Spleen (tissue), 11 donors: ENCODE measurements around the gene PTPRC. TPM values are rescaled to one million over a fixed set of nuclear protein-coding genes. Genes with fewer than 3 reads are reported as not detected.

Experiments used
- DNase-seq: peaks from one replicate; pipeline ENCODE4 v3.0.0-alpha.2; 2020
- H3K27ac ChIP-seq, 8 donors: fragments of 200-600 bp; sonication (generic) in 7 of 8; 1 replicate in 4 of 8; 2 replicates in 4 of 8; pipeline versions ENCODE4 v1.5.0 to v1.8.0; 2016 to 2021; ENCODE audit warnings: inconsistent platforms in 4 of 8, mild to moderate bottlenecking in 4 of 8, moderate library complexity in 1 of 8
- H3K27me3 ChIP-seq, 7 donors: fragments of 200-600 bp; sonication (generic) in 6 of 7; replicated peaks in 1 of 7; 1 replicate in 4 of 7; 2 replicates in 3 of 7; pipeline versions ENCODE4 v1.5.0 to v1.8.0; 2016 to 2021; ENCODE audit warnings: inconsistent platforms in 3 of 7, mild to moderate bottlenecking in 1 of 7
- H3K36me3 ChIP-seq, 6 donors: fragments of 200-600 bp; sonication (generic) in 5 of 6; 1 replicate in 4 of 6; 2 replicates in 2 of 6; pipeline versions ENCODE4 v1.5.0 to v1.8.0; 2016 to 2021; ENCODE audit warnings: inconsistent platforms in 2 of 6
- H3K4me1 ChIP-seq, 6 donors: fragments of 200-600 bp; sonication (generic) in 5 of 6; 1 replicate in 3 of 6; 2 replicates in 3 of 6; pipeline versions ENCODE4 v1.5.0 to v1.8.0; 2016 to 2021; ENCODE audit warnings: inconsistent platforms in 3 of 6
- H3K4me3 ChIP-seq, 8 donors: fragments of 200-600 bp; sonication (generic) in 7 of 8; 1 replicate in 4 of 8; 2 replicates in 4 of 8; pipeline versions ENCODE4 v1.5.0 to v1.8.0; 2016 to 2021; ENCODE audit warnings: inconsistent platforms in 4 of 8, mild to moderate bottlenecking in 4 of 8, moderate library complexity in 2 of 8
- H3K9me3 ChIP-seq, 8 donors: fragments of 200-600 bp; sonication (generic) in 7 of 8; 1 replicate in 4 of 8; 2 replicates in 4 of 8; pipeline versions ENCODE4 v1.5.0 to v1.8.0; 2016 to 2021; ENCODE audit warnings: inconsistent platforms in 4 of 8
- CTCF ChIP-seq, 11 experiments: fragments of 200-600 bp in 7 of 11; fragments of 450-650 bp in 4 of 11; sonication (generic) in 4 of 11; IDR thresholded peaks in 8 of 11; conservative IDR thresholded peaks in 3 of 11; 1 replicate in 7 of 11; 2 replicates in 4 of 11; pipeline versions ENCODE4 v1.4.0 to v1.8.0; 2016 to 2021; ENCODE audit warnings: antibody characterized with exemption in 11 of 11, inconsistent platforms in 4 of 11, mild to moderate bottlenecking in 1 of 11
- POLR2A ChIP-seq, 3 donors: fragments of 450-650 bp; IDR thresholded peaks; one replicate each; pipeline ENCODE4 v1.5.1; 2017; ENCODE audit warnings: antibody characterized with exemption in 3 of 3, mild to moderate bottlenecking in 1 of 3
- POLR2AphosphoS5 ChIP-seq, 3 donors: sonication (generic); formaldehyde crosslinking; IDR thresholded peaks; one replicate each; pipeline ENCODE4 v1.5.1; 2017; ENCODE audit warnings: antibody characterized with exemption in 3 of 3
- WGBS, 5 donors: extraction: QIAGEN DNeasy Blood & Tissue Kit in 3 of 5; methylation state at CpG; one replicate each; pipeline versions ENCODE4 v1.1.5 to v1.1.7; 2013 to 2018; 5-methylcytosine and 5-hydroxymethylcytosine counted together
- intact Hi-C: fragments of 100-400 bp; cut with DNase I; formaldehyde crosslinking; loops from one replicate; pipeline ENCODE4 v1.15.0; 2023; ENCODE audit warnings: low total_unique reads
- polyA plus RNA-seq, 3 donors: library from polyadenylated mRNA; stranded (reverse); fragments of 200-250 nt; gene quantifications; one replicate each; pipeline ENCODE4 v1.2.1, GENCODE V29; 2013
- total RNA-seq, 7 donors: library from RNA; depleted of rRNA in 3 of 7; stranded (reverse); fragments of >200 nt in 3 of 7; fragmentation: NEBNext Ultra II Directional in 4 of 7; extraction: Animal tissue kit (Norgen Biotek cat#: 25700) in 4 of 7; gene quantifications; one replicate each; pipeline versions ENCODE4 v1.1.0 to v1.2.1, GENCODE V29; 2016 to 2021
- donor health status: healthy with polysubstance abuse.
- donor health status: DM: no; HTN: no; CAD: no; lungs with moderate emphysema.
- donor health status: DM: no; HTN: no; CAD: no.
- donor health status: Bipolar disorder and iron deficiency.
- donor health status: healthy.
- donor health status: DM: no; HTN: no; CAD: no.
- donor health status: DM: yes; HTN: yes; CAD: no.

Gene PTPRC
- total and polyA plus RNA-seq, 10 donors: 79.2 to 716 (median 476) TPM

GRCh38 chr1:198678901-198679329 is 40.1 kb downstream of the PTPRC start:
- 49 to 66% (median 52%) methylated on average over 12 of the region's 12 CpGs for WGBS, 5 donors
- no peaks in the 10 kb centered on the region for H3K27me3 ChIP-seq
- intact Hi-C loops: no loop called here
- peaks cover 0 to 13% (median 5%) of the 10 kb centered on the region in 6 donors for H3K36me3 ChIP-seq
- no peaks in the 10 kb centered on the region for H3K9me3 ChIP-seq
- DNase-seq: peak; percentile 81
- peak overlapping the region in 3 of 8 donors; percentile 1 to 59 (median 5) for H3K4me3 ChIP-seq
- H3K27ac ChIP-seq: peak overlapping the region; percentile 67 to 93 (median 88)
- peaks cover 57 to 100% (median 94%) of the 10 kb centered on the region in 6 donors for H3K4me1 ChIP-seq
- TF ChIP-seq CTCF (IDR thresholded peaks at IDR 0.05 in 8 of 11, conservative IDR thresholded peaks at IDR 0.05 in 3 of 11): peak in 2 of 11 experiments; percentile 12 to 36
- TF ChIP-seq POLR2AphosphoS5 (IDR thresholded peaks at IDR 0.05): peak; percentile 24 to 56 (median 48)
- TF ChIP-seq POLR2A (IDR thresholded peaks at IDR 0.05): no peak

GRCh38 chr1:198679535-198680173 is 40.8 kb downstream of the PTPRC start:
- WGBS, 5 donors: 77 to 89% (median 79%) methylated on average over 26 to 31 of the region's 31 CpGs
- Histone ChIP-seq H3K27me3 (no peaks in the 10 kb centered on the region), H3K4me1 (peaks cover 57 to 100% (median 96%) of the 10 kb centered on the region in 6 donors), H3K27ac (peak overlapping the region; percentile 67 to 93 (median 88)), H3K36me3 (peaks cover 0 to 13% (median 5%) of the 10 kb centered on the region in 6 donors), H3K9me3 (no peaks in the 10 kb centered on the region), H3K4me3 (peak overlapping the region in 3 of 8 donors; percentile 3 to 59 (median 5))
- intact Hi-C loops: no loop called here
- no peak for TF ChIP-seq CTCF (IDR thresholded peaks at IDR 0.05 in 8 of 11, conservative IDR thresholded peaks at IDR 0.05 in 3 of 11)
- no peak for TF ChIP-seq POLR2A (IDR thresholded peaks at IDR 0.05)
- peak; percentile 59 to 87 (median 86) for TF ChIP-seq POLR2AphosphoS5 (IDR thresholded peaks at IDR 0.05)
- DNase-seq: peak; percentile 86

DNA sequence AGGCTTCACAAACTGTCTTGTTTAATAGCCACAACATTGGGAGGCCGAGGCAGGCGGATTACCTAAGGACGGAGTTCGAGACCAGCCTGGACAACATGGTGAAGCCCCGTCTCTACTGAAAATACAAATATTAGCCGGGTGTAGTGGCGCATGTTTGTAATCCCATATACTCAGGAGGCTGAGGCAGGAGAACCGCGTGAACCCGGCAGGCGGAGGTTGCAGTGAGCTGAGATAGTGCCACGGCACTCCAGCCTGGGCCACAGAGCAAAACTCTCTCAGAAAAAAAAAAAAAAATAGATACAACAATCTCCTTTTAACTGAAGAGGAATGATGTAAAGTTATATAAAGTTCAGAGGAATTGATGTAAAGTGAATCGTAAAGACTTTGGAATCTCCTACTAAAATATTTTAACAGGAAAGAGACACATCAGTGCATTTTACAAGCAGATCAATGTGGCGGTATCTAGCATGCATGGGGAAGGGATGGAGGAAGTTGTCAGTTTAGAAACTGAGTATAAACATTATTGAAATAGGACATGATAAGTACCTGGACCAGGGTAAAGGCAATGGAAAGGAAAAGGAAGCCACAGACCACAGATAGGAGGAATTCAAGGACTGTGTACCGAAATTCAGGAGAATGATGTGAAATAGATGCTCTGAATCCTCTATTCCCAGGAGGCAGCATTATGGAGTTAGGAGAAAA is 41.5 kb downstream of the PTPRC start:
- Histone ChIP-seq H3K4me3 (peak overlapping the region in 3 of 8 donors; percentile 3 to 59 (median 5)), H3K27ac (peak overlapping the region; percentile 67 to 93 (median 88)), H3K4me1 (peaks cover 53 to 100% (median 96%) of the 10 kb centered on the region in 6 donors), H3K9me3 (no peaks in the 10 kb centered on the region), H3K36me3 (peaks cover 0 to 13% (median 5%) of the 10 kb centered on the region in 6 donors), H3K27me3 (no peaks in the 10 kb centered on the region)
- TF ChIP-seq POLR2A (IDR thresholded peaks at IDR 0.05): no peak
- TF ChIP-seq CTCF (IDR thresholded peaks at IDR 0.05 in 8 of 11, conservative IDR thresholded peaks at IDR 0.05 in 3 of 11): no peak
- no peak for TF ChIP-seq POLR2AphosphoS5 (IDR thresholded peaks at IDR 0.05)
- intact Hi-C loops: no loop called here
- DNase-seq: peak; percentile 74
- WGBS, 5 donors: 65 to 74% (median 73%) methylated on average over 15 of the region's 15 CpGs

DNA sequence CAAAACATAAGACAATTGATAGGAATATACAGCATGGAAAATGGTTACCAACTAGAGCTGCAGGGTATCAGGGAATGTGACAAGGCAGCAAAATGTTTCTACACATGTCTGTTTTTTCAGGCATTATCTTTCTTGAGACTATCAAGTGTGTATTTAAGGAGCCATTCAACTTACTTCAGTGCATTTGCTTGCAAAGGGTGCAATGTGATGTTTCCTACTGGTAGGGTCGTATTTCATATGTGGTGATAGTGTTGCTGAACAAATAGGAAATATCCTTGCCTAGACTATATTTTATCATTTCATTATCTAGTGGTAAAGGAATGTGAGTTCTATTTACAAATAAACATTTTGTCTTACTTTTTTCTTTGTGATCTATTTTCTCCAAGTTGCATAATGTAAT is 42.4 kb downstream of the PTPRC start:
- DNase-seq: no peak
- TF ChIP-seq POLR2AphosphoS5 (IDR thresholded peaks at IDR 0.05) (no peak), CTCF (IDR thresholded peaks at IDR 0.05 in 8 of 11, conservative IDR thresholded peaks at IDR 0.05 in 3 of 11) (no peak), POLR2A (IDR thresholded peaks at IDR 0.05) (no peak)
- intact Hi-C loops: no loop called here
- 14 to 29% (median 19%) methylated on average over 1 of the region's 1 CpG for WGBS, 5 donors
- Histone ChIP-seq H3K27ac (peak overlapping the region; percentile 67 to 93 (median 88)), H3K4me1 (peaks cover 57 to 100% (median 96%) of the 10 kb centered on the region in 6 donors), H3K36me3 (peaks cover 0 to 13% (median 5%) of the 10 kb centered on the region in 6 donors), H3K9me3 (no peaks in the 10 kb centered on the region), H3K4me3 (peak overlapping the region in 3 of 8 donors; percentile 4 to 59 (median 5)), H3K27me3 (no peaks in the 10 kb centered on the region)
